ENCODE results near the gene NPTX1.

- no peak for TF ChIP-seq CTCF (IDR thresholded peaks at IDR 0.05; ENCODE audit: insufficient read depth, low read length)
- no peak for TF ChIP-seq POLR2AphosphoS5 (IDR thresholded peaks at IDR 0.05; ENCODE audit: low read depth)
- no peak for TF ChIP-seq REST (IDR thresholded peaks at IDR 0.05; ENCODE audit: insufficient replicate concordance, low read depth)
- no peak for TF ChIP-seq SPI1 (IDR thresholded peaks at IDR 0.05; ENCODE audit: borderline replicate concordance, low read depth)
- TF ChIP-seq GABPA (IDR thresholded peaks at IDR 0.05; ENCODE audit: low read depth) = no peak
These were observed 26.6 kb upstream of the NPTX1 start for GRCh38 chr17:80503031-80503430.
